Measurements from ENCODE around the gene SH3RF1.

Gene SH3RF1

DNA sequence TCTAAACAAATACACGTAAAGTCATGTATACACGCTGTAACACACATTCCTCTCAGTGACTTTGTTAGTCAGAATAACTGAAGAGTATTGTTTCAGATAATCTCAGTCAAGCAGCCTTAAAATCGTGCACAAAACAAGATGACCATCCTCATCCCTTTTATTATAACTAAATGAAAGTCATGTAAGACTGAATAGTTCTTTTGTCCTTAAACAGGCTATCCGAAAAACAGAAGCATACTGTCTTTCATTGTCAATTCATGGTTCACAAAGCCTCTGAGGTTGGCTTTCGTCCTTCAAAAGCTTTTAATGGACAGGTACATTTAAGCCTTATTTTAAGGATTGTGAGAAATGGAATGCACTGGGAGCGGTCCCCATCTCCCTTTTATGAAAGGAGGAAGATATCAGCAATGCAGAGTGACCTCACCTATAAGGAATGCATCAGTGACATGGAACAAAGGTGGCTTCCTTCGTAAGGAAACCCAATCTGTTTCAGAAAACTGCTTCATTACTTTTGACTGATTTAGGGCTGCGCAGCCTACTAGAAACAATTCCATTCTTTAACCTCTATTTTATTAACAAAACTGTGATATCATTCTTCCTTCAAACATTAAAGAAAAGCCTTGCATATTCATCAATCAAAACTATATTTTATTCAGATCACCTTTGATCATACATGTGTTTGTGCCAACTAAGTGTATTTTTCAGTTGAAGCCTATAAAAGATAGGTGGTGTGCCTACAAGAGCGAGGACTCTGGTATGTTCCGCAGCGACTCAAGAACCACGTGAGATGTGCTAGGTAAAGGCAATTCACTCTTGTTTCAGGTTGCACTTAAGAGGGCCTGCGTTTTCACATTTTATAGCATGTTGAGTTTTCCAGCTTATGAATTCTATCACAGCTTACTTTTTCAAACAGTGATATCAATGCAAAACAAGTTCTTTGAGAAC, 19.2 kb downstream of the SH3RF1 start:
- no peak for DNase-seq (ENCODE audit: low read depth in 3 of 3)

DNA sequence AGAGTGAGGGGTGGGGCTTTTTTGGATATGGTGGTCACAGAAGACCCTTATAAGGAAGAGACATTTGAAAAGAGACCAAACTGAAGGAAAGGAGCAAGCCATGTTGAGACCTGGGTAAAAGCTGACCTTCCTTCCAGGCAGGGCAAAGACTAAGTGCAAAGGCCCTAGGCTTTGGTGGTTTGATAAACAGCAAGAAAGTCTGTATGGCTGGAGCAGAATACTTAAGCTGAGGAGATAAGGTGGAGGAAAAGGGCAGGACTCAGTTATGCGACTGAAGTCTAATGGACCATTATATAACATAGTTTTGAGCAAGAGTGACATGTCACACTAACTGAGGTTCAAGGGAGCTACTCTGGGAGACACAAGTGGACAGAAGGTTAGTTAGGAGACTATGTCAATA, 20.0 kb downstream of the SH3RF1 start:
- no peak for DNase-seq (ENCODE audit: low read depth in 3 of 3)

DNA sequence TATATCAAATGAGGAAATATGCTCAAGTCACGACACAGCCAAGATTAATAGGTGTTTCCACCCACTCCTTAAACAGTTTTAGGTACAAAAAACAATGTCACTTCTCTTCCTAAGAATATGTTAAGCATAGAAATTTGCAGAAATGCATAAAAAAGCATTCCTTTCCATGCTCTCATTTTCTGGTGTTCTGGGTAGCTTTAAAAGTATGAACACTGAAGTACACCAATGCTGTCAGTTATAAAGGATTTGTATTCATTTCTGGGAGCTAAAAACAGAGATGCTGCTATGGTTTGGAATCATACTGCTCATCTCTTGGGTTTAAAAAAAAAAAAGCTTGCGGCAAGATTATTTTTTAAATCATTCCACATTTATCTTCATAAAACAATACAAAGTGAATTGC, 20.8 kb downstream of the SH3RF1 start:
- no peak for DNase-seq (ENCODE audit: low read depth in 3 of 3)

DNA sequence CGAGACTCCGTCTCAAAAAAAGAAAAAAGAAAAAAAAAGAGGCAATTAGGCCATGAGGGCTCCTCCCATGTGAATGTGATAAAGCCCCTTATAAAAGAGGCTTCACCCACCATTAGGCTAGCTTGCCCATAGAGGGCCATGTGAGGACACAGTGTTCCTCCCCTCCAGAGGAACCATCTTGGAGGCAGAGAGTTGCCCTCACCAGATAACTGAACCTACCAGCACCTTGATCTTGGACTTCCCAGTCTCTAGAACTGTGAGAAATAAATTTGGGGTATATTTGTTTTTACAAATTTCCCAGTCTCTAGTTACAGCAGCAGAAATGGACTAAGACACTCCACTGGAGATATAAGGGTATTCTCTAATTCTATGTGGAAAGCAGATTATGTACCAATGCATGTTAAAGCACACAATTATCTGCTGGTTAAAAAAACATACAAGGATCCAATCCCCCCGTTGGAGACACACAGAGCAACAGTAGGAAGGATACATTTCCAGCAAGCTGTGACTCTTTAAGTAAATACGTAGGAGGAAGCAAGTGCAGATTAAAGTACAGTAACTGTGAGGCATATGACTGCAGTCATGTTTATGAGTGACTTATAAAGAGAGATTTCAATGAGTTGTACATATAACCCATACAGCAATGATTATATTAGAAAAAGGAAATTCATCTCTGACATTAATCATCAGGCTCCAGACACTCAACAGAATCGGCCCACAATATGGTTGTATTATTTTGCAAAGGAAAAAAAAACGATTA, 21.4 kb downstream of the SH3RF1 start:
- DNase-seq (ENCODE audit: low read depth in 3 of 3): no peak

DNA sequence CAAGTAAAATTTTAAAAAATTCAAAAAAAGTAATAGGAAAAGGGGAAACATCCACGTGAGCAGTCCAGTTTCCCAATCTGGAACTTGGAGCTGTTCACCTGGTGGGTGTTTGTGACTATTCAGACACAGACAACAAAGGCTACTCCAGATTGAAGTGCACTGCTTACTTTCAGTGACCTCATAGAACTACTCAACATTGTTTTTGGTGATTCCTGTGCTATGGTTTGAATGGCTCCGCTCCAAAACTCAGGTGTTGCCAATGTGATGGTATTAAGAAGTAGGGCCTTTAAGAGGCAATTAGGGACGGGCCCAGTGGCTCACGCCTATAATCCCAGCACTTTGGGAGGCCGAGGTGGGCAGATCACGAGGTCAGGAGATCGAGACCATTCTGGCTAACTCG, 22.1 kb downstream of the SH3RF1 start:
- DNase-seq (ENCODE audit: low read depth in 3 of 3): no peak

DNA sequence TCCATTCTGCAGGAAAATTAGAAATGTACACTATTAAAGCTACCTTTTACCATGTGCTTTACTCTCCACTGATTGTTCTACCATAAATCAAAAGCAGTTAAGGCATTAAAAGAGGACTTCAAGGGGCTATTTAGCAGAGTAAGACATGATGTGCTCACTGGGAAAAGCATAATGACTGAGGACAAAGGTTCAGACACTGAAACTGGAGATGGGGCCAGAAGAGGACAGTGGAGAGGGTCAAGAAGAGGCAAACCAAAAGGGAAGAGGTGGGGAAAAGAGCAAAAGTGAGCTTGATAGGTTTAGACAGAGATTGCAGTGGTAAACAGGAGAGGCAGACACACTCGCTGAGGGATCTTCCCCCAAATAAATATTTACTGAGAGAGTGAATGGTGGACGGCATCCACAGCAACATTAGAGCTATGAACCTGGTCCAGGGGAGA, 23.8 kb downstream of the SH3RF1 start:
- no peak for DNase-seq (ENCODE audit: low read depth in 3 of 3)

DNA sequence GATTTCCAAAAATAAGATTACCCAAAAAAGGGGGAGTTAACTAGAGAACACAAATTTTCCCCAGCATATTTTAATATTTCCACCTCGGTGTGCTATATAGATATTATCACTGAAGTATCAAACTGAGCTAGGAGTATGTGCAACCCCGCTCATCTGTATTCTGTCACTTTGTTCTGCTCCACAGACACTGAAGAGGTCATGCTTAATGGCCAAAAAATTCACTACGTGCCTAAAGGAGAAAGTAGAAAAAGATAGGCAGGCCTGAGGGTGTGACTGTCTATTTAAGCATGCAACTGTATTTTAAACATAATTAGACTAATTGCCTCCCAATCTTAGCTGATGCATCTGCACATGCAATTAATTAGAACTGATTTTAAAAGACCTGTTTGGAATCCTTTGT, 24.5 kb downstream of the SH3RF1 start:
- no peak for DNase-seq (ENCODE audit: low read depth in 3 of 3)

DNA sequence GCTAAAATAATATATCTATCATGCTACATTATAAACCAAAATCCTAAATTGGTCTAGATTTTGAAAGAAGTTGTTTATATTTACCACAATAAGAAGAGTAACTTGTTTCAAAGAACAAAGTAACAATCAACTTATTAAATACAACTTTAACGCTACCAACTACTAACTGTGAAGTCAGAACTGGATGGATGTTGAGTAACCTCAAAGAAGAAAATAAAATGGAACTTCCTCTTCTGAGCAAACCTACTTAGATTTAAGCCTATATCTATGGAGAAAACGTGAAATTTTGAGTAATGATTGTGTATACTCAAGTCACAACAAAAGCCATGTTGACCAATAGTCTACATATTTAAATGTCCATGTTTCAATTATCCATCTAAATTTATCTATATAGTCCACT, 25.7 kb downstream of the SH3RF1 start:
- no peak for DNase-seq (ENCODE audit: low read depth in 3 of 3)

DNA sequence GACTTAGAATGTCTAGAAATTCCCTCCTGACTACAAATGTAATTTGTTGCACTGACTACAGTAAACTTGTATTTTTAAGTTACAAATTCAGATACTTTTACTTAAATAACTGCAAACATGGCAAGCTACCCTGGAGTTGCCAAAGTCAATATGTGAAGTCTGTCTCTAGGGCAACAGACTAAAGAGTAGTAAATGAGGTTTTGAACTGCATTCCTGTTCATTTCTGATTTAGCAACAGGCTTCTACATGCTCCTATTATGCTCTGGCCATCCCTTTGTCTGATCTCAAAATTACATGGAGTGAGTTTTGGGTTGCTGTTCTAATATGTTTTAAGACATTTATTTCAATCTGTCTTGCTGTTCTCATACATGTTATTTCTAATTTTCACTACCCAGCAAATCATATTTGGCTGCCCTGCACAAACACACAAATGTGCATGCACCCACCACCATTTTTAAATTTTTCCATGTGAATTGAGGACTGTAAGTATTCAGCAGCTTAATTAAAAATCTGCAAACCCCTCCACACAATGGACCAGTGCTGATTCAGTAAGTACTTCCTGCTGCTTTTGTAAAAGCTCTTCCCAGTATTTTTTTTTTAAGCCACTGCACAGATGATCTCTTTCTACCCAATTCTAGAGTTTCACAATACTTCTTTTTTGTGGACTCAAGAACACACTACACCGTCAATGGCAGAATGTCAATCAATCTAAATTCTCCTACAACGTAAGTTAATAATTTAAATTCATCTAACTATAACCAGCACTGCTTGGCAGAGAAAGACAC, 26.7 kb downstream of the SH3RF1 start:
- DNase-seq (ENCODE audit: low read depth in 3 of 3): no peak

DNA sequence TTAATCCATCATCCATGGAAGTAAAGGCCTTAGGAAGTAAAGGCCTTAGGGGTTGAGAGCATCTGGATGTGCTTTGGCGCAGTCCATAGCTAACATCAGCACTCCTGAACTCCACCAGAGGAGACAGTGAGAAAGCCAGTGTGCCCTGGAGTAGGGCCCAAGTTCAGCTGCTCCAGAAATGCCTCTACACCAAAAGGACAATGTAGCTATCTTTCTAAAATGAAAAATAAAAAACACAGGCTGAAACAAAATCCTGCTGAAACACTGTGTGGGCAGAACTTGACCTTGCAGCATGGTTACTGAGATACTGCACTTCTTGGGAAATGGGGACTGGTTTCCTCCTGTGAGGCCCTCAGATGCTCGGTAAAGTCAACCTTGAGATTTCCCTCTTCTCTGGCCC, 29.3 kb downstream of the SH3RF1 start:
- no peak for DNase-seq (ENCODE audit: low read depth in 3 of 3)

DNA sequence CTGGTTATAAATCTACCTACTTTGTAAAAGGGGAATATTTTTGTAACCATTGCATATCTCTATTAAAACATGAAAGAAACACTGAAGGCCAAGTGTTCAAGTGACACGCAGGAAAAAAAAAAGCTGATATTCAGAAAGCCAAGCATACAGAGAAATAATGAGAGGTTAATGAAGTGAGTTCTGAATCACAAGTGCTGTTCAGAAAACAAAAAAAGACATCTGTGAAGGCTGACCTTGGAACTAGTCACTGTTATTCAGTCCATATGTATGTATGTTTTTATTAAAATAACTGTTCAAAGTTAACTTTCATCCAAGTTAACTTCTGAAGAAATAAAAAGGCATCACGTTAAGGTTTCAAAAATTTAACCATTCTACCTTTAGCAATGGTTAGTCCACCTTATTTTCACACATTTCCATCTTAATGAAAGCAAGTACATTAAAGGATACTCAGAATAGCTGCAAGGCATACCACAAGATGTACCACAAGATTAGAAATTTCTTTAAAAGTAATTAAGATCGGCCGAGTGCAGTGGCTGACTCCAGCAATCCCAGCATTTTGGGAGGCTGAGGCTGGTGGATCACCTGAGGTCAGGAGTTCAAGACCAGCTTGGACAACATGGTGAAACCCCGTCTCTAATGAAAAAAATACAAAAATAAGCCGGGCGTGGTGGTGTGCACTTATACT, 31.4 kb downstream of the SH3RF1 start:
- DNase-seq (ENCODE audit: low read depth in 3 of 3): no peak

DNA sequence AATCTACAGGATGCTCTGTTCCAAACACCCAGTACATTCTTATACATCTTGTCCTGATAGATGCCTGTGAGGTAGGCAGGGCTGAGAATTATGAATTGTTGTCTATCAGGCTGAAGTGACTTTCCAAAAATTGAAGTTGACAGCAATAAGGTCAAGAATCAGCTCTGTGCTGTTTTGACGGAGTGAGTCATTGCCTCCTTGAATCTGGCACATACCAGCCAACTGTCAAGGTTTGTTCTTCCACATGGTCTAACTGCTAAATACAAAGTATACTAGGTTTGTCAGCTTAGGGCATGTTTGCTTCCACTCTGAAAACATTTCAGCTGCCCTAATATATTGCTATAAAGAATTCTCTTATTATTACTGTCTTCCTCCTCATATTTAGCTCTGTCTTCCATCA, 32.3 kb downstream of the SH3RF1 start:
- no peak for DNase-seq (ENCODE audit: low read depth in 3 of 3)

DNA sequence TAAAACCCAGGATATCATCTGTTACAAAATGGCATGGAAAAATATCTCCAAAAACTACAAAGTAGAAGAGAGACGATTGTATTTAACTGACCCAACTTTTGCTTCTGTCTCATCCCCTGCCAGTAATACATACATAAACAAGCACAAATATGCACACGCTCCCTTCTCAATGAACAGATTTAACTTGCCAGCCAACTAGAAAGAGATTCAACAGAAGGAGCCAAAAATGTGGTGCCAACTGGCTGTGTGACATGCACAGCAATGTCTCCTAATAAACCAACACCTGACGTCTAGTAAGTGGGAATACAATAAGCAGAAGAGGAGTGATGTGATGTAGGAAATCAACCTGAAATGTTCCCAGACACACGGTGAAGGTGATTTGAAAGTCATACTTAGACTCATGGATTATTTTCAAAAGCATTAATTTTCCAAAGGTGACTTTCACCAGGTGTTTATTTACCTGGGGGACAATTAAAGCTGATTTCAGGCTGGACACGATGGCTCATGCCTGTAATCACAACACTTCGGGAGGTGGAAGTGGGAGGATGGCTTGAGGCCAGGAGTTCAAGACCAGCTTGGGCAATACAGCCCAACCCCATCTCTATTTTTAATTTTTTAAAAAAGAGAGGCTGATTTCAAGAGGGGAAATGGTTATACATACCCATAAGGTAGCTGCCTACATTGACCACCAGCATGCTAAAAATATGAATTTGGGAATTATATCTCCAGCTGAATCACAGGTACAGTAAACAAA, 33.7 kb downstream of the SH3RF1 start:
- DNase-seq (ENCODE audit: low read depth in 3 of 3): no peak

DNA sequence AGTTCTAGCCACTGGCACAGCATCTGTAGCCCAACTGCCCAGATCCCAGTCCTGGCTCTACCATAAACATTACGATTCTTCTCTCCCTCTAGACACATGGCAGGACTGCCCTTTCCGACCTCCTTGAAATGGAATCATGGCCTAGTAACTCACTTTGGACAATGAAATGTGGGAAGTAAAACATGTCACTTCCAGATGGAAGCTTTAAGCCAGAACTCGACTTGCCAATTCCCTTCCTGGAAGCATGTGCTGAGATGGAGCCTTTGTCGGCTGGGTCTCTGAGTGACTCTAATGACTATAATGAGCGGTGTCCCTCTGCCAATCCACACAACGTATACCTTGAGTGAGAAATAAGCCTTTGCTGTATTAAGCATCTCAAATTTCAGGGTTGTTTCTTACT, 34.7 kb downstream of the SH3RF1 start:
- no peak for DNase-seq (ENCODE audit: low read depth in 3 of 3)

DNA sequence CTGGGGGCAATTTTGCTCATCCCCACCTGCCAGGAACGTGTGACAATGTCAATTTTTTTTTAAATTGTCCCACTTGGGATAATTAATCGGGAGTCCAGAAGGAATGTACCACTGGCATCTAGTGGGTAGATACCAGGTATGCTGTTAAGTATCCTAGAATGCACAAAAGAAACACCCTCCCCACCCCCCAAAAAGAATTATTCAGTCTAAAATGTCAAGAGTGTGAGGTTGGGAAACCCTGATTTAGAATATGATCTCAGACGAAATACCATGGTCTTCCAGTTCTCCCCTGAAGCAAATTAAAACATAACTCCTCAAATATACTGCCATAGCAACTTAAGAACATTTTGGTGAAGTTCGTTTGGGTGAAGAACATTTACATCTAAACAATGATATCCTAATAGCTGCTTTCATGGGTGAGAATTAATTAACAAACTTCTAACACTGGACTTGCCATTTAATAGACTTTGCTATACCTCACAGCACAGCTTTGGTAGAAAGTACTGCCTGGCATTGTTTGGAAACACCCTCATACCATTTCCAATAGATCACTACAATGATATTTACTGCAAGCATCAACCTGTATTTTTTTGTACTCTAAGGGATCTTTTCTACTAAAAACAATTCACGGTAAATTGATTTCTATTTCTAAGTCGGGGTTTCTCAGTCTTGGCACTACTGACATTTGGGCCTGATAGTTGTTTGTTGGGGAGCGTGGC, 36.5 kb downstream of the SH3RF1 start:
- DNase-seq (ENCODE audit: low read depth in 3 of 3): no peak

DNA sequence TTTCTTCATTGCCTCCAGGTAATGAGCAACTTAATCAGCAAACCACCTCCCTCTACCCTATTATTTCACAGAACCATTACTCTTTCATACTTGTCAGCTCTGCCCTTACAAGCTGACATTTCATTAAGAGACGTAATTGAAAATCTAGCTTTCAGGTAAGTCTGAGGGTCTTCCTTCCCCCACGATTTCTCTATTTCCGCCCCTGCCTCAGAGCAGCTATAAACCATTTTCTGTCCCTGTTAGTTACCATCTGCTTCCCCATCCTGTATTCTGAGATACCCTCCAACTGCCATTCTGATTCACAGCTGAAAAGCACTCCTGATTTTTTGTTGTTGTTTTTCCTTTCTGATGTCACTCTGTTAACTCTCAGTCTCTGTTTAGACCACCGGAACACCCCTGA, 37.1 kb downstream of the SH3RF1 start:
- DNase-seq (ENCODE audit: low read depth in 3 of 3): no peak

DNA sequence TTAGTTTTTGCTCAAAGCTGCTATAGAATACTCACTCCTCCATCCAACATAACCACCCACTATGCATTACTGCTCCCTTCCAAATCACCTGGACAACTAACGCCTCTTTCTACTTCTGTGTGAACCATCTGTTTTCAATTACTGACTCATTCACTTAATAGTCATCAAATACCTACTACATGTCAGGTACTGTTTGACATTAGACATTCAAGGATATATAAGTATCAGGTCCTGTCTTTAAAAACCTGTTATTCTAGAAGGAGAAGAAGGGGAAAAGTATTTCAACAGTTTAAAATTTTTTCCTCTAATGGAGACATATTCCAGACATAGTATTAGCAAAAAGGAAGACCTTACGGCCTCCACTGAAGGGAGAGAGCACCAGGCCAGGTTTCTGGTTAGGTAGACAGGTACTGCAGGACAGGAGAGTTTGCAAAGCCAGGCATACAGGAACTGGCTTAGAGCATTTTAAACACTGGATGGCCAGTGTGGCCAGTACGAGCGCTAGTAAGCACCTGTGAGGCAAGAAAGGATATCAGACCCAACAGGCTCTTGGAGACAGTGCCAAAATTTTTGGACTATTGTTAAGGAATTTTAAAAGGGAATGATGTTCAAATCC, 39.0 kb downstream of the SH3RF1 start:
- DNase-seq (ENCODE audit: low read depth in 3 of 3): no peak

DNA sequence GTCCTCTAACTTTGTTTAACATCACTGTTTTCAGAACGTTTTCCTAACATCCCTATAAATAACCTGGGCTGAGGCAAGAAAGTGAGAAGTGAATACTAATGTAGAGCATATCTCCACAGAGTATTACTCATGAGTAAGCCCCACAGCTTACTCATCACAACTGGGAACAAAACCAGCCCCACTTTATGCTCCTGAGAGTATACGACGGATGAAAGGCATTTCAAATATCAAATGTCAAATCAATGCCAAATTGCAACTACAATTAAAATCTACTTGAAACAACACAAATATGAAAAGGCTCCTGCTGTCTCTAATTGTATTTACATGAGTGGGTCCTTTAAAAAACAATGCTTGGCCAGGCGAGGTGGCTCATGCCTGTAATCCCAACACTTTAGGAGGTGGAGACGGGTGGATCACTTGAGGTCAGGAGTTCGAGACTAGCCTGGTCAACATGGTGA, 41.2 kb downstream of the SH3RF1 start:
- no peak for DNase-seq (ENCODE audit: low read depth in 3 of 3)

DNA sequence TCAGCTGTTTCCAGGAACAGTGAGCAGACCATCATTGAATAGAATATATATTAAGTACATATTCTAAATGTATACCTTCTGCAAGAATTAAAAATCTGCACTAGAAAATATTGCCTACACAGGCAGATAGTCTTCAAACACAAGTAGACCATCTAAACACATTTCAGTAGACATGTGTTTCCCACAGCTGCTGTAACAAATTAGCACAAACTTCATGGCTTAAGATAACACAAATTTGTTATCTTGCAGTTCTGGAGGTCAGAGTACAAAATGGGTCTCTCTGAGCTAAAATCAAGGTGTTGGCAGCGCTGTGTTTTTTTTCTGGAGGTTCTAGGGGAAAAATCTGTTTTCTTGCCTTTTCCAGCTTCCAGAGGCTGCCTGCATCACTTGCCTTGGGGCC, 42.7 kb downstream of the SH3RF1 start:
- no peak for DNase-seq (ENCODE audit: low read depth in 3 of 3)

DNA sequence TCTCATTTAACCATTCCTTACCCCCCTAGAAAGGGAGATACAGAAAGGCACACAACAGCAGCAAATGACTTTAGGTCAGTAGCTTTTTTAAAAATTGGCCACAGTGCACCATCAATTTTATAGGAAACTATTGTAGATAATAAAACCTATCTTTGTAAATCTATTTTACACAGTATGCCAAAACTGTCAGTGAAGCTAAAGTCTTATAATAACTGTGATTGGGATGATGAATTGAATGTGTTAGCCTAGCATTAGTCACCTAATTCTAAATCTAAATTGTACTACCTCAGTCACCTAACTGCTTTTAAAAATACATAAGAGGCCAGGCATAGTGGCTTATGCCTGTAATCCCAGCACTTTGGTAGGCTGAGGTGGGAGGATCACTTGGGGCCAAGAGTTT, 44.2 kb downstream of the SH3RF1 start:
- no peak for DNase-seq (ENCODE audit: low read depth in 3 of 3)

Measured in stimulated activated CD4-positive, alpha-beta T cell treated with anti-CD3 and anti-CD28 coated beads, TNF-alpha, amount 100 ng/mL, for 48 hours (primary cell).